Myocyte (in vitro differentiated cells): ENCODE data around the gene MFAP5. TPM values are rescaled to one million over a fixed set of nuclear protein-coding genes. Genes with fewer than 3 reads are reported as not detected.
"Not testable (repeated sequence)": the region's sequence is repeated elsewhere in the genome, so short reads cannot be mapped to it uniquely, and the experiment has no call there.

ENCODE experiments used
- DNase-seq: peaks from one replicate; pipeline ENCODE4 v3.0.0-alpha.2; 2012; ENCODE audit warnings: low read depth
- total RNA-seq: library from RNA; depleted of rRNA; stranded (reverse); fragments of >200 nt; gene quantifications from 2 replicates; pipeline ENCODE4 v1.2.3, GENCODE V29; 2014

MFAP5 gene
- total RNA-seq, 1 donor from 2014 or later = 130 TPM

GRCh38 chr12:8675591-8676036, 13.0 kb upstream of the MFAP5 start:
- no peak for DNase-seq

GRCh38 chr12:8672381-8672780, 9.8 kb upstream of the MFAP5 start:
- DNase-seq = no peak

GRCh38 chr12:8668441-8668840, 5.8 kb upstream of the MFAP5 start:
- DNase-seq = peak; percentile 66

GRCh38 chr12:8667270-8667669, 4.6 kb upstream of the MFAP5 start:
- no peak for DNase-seq

- no peak for DNase-seq
These were observed 3.1 kb upstream of the MFAP5 start for GRCh38 chr12:8665759-8666158.

GRCh38 chr12:8664228-8664913, 1.7 kb upstream of the MFAP5 start:
- DNase-seq = no peak

- no peak for DNase-seq
These were observed 875 bp downstream of the MFAP5 start for GRCh38 chr12:8661751-8662150.

- DNase-seq = no peak
These were observed 1.6 kb downstream of the MFAP5 start for GRCh38 chr12:8661016-8661415.

GRCh38 chr12:8658346-8658745, 4.3 kb downstream of the MFAP5 start:
- peak; percentile 69 for DNase-seq

GRCh38 chr12:8655421-8655820, 7.2 kb downstream of the MFAP5 start:
- DNase-seq = no peak

- DNase-seq = peak; percentile 44
These were observed 13.9 kb downstream of the MFAP5 start for GRCh38 chr12:8648576-8649205.

GRCh38 chr12:8647968-8648367, 14.7 kb downstream of the MFAP5 start:
- DNase-seq = no peak

GRCh38 chr12:8644345-8645248, 18.0 kb downstream of the MFAP5 start:
- peak; percentile 46 for DNase-seq

GRCh38 chr12:8642775-8643174, 19.9 kb downstream of the MFAP5 start:
- DNase-seq = no peak

- no peak for DNase-seq
These were observed 22.7 kb downstream of the MFAP5 start for GRCh38 chr12:8639936-8640335.

GRCh38 chr12:8638951-8639350, 23.7 kb downstream of the MFAP5 start:
- DNase-seq = no peak

GRCh38 chr12:8637666-8638065, 25.0 kb downstream of the MFAP5 start:
- no peak for DNase-seq

- no peak for DNase-seq
These were observed 25.4 kb downstream of the MFAP5 start for GRCh38 chr12:8637244-8637643.

GRCh38 chr12:8636581-8636980, 26.0 kb downstream of the MFAP5 start:
- DNase-seq = peak; percentile 72

GRCh38 chr12:8636007-8636346, 26.6 kb downstream of the MFAP5 start:
- not testable (repeated sequence) for DNase-seq

- not testable (repeated sequence) for DNase-seq
These were observed 27.2 kb downstream of the MFAP5 start for GRCh38 chr12:8635342-8636006.

GRCh38 chr12:8630131-8630530, 32.5 kb downstream of the MFAP5 start:
- no peak for DNase-seq
